HG02981 (cell line): ENCODE data around the gene MEGF11.
"Not testable (repeated sequence)": the region's sequence is repeated elsewhere in the genome, so short reads cannot be mapped to it uniquely, and the experiment has no call there.

ENCODE experiments used
- ATAC-seq: cut with Tn5 transposase; IDR thresholded peaks from one replicate; pipeline ENCODE4 v1.9.1; 2021; ENCODE audit warnings: mild to moderate bottlenecking, moderate library complexity; ENCODE audit not compliant: unreplicated experiment

The MEGF11 gene

GRCh38 chr15:65907661-65908060 lies 345.9 kb downstream of the MEGF11 start:
- ATAC-seq, result no peak

GRCh38 chr15:65906396-65906795 lies 347.2 kb downstream of the MEGF11 start:
- ATAC-seq, result no peak

- no peak for ATAC-seq
Observed at GRCh38 chr15:65904301-65904700, 349.2 kb downstream of the MEGF11 start.

GRCh38 chr15:65903296-65904073 lies 350.1 kb downstream of the MEGF11 start:
- ATAC-seq, result no peak

GRCh38 chr15:65902373-65902772 lies 351.2 kb downstream of the MEGF11 start:
- peak; percentile 68 for ATAC-seq

- no peak for ATAC-seq
Observed at GRCh38 chr15:65901836-65902235, 351.7 kb downstream of the MEGF11 start.

GRCh38 chr15:65901336-65901735 lies 352.2 kb downstream of the MEGF11 start:
- ATAC-seq, result no peak

GRCh38 chr15:65900488-65900887 lies 353.1 kb downstream of the MEGF11 start:
- no peak for ATAC-seq

- no peak for ATAC-seq
Observed at GRCh38 chr15:65896236-65896635, 357.3 kb downstream of the MEGF11 start.

GRCh38 chr15:65893060-65893459 lies 360.5 kb downstream of the MEGF11 start:
- no peak for ATAC-seq

GRCh38 chr15:65888981-65889380 lies 364.6 kb downstream of the MEGF11 start:
- ATAC-seq, result no peak

- no peak for ATAC-seq
Observed at GRCh38 chr15:65887565-65887964, 366.0 kb downstream of the MEGF11 start.

- no peak for ATAC-seq
Observed at GRCh38 chr15:65885668-65886218, 367.8 kb downstream of the MEGF11 start.

GRCh38 chr15:65884511-65884910 lies 369.0 kb downstream of the MEGF11 start:
- no peak for ATAC-seq

GRCh38 chr15:65883571-65883970 lies 370.0 kb downstream of the MEGF11 start:
- no peak for ATAC-seq

- ATAC-seq, result no peak
Observed at GRCh38 chr15:65881766-65882434, 371.6 kb downstream of the MEGF11 start.

- ATAC-seq, result no peak
Observed at GRCh38 chr15:65877749-65878148, 375.8 kb downstream of the MEGF11 start.

- no peak for ATAC-seq
Observed at GRCh38 chr15:65875458-65875857, 378.1 kb downstream of the MEGF11 start.

- ATAC-seq, result no peak
Observed at GRCh38 chr15:65873256-65873655, 380.3 kb downstream of the MEGF11 start.

- ATAC-seq, result not testable (repeated sequence)
Observed at GRCh38 chr15:65872596-65872995, 381.0 kb downstream of the MEGF11 start.

- not testable (repeated sequence) for ATAC-seq
Observed at GRCh38 chr15:65871886-65872285, 381.7 kb downstream of the MEGF11 start.

- ATAC-seq, result no peak
Observed at GRCh38 chr15:65870889-65871533, 382.5 kb downstream of the MEGF11 start.
